ENCODE results near the gene HOMEZ. TPM values are rescaled to one million over a fixed set of nuclear protein-coding genes. Genes with fewer than 3 reads are reported as not detected.
"Not testable (repeated sequence)": the region's sequence is repeated elsewhere in the genome, so short reads cannot be mapped to it uniquely, and the experiment has no call there.

HOMEZ gene
- total RNA-seq, 6 experiments from 2014 or later = 7.3 to 9.2 (median 7.5) TPM

- no peaks in the 10 kb centered on the region for H3K9me3 Mint-ChIP-seq
- peak; percentile 1 for DNase-seq
- TF ChIP-seq CTCF (IDR thresholded peaks at IDR 0.05) = no peak
- H3K4me1 Mint-ChIP-seq (ENCODE audit: low read depth) = no peaks in the 10 kb centered on the region
- no peak overlapping the region for H3K27ac Mint-ChIP-seq
- peaks cover 14% of the 10 kb centered on the region for H3K27me3 Mint-ChIP-seq (ENCODE audit: insufficient read depth)
- H3K4me3 Mint-ChIP-seq = no peak overlapping the region
- H3K36me3 Mint-ChIP-seq (ENCODE audit: low read depth) = no peaks in the 10 kb centered on the region
These were observed 37.3 kb downstream of the HOMEZ start for GRCh38 chr14:23248601-23249000.

GRCh38 chr14:23245282-23245681 lies 40.6 kb downstream of the HOMEZ start:
- no peak overlapping the region for H3K27ac Mint-ChIP-seq
- H3K27me3 Mint-ChIP-seq (ENCODE audit: insufficient read depth) = peaks cover 19% of the 10 kb centered on the region
- no peaks in the 10 kb centered on the region for H3K4me1 Mint-ChIP-seq (ENCODE audit: low read depth)
- no peaks in the 10 kb centered on the region for H3K36me3 Mint-ChIP-seq (ENCODE audit: low read depth)
- no peak overlapping the region for H3K4me3 Mint-ChIP-seq
- H3K9me3 Mint-ChIP-seq = no peaks in the 10 kb centered on the region
- TF ChIP-seq CTCF (IDR thresholded peaks at IDR 0.05) = no peak
- no peak for DNase-seq

- H3K27me3 Mint-ChIP-seq (ENCODE audit: insufficient read depth) = peaks cover 19% of the 10 kb centered on the region
- DNase-seq = no peak
- H3K4me1 Mint-ChIP-seq (ENCODE audit: low read depth) = no peaks in the 10 kb centered on the region; the same call in 1 of the 2 replicates
- H3K27ac Mint-ChIP-seq = no peak overlapping the region
- H3K9me3 Mint-ChIP-seq = no peaks in the 10 kb centered on the region
- TF ChIP-seq CTCF (IDR thresholded peaks at IDR 0.05) = no peak
- H3K4me3 Mint-ChIP-seq = no peak overlapping the region
- no peaks in the 10 kb centered on the region for H3K36me3 Mint-ChIP-seq (ENCODE audit: low read depth)
These were observed 42.9 kb downstream of the HOMEZ start for GRCh38 chr14:23243066-23243465.

- H3K4me3 Mint-ChIP-seq = no peak overlapping the region
These were observed 43.9 kb downstream of the HOMEZ start for GRCh38 chr14:23242076-23242475.

GRCh38 chr14:23241061-23241715 lies 44.7 kb downstream of the HOMEZ start:
- DNase-seq; H3K27ac Mint-ChIP-seq; H3K4me3 Mint-ChIP-seq; H3K4me1 Mint-ChIP-seq (ENCODE audit: low read depth); H3K9me3 Mint-ChIP-seq; H3K36me3 Mint-ChIP-seq (ENCODE audit: low read depth): not testable (repeated sequence)
- peaks cover 25% of the 10 kb centered on the region for H3K27me3 Mint-ChIP-seq (ENCODE audit: insufficient read depth)

More at GRCh38 chr14:23242076-23242475, 43.9 kb downstream of the HOMEZ start:
- no peaks in the 10 kb centered on the region for H3K36me3 Mint-ChIP-seq (ENCODE audit: low read depth)
- peaks cover 22% of the 10 kb centered on the region for H3K27me3 Mint-ChIP-seq (ENCODE audit: insufficient read depth)
- DNase-seq = no peak
- TF ChIP-seq CTCF (IDR thresholded peaks at IDR 0.05) = no peak
- H3K9me3 Mint-ChIP-seq = no peaks in the 10 kb centered on the region
- no peak overlapping the region for H3K27ac Mint-ChIP-seq
- H3K4me1 Mint-ChIP-seq (ENCODE audit: low read depth) = peaks cover 7% of the 10 kb centered on the region

GRCh38 chr14:23240661-23241060 lies 45.3 kb downstream of the HOMEZ start:
- Mint-ChIP-seq H3K9me3 (no peaks in the 10 kb centered on the region), H3K4me3 (no peak overlapping the region), H3K4me1 (ENCODE audit: low read depth) (peaks cover 7% of the 10 kb centered on the region), H3K36me3 (ENCODE audit: low read depth) (no peaks in the 10 kb centered on the region), H3K27ac (no peak overlapping the region), H3K27me3 (ENCODE audit: insufficient read depth) (peaks cover 29% of the 10 kb centered on the region)
- no peak for DNase-seq
- no peak for TF ChIP-seq CTCF (IDR thresholded peaks at IDR 0.05)
